Suprapubic skin (tissue), 4 donors: ENCODE data around the gene INMT.

Experiments used
- CTCF ChIP-seq, 2 donors: fragments of 200-600 bp in 1 of 2; fragments of 450-650 bp in 1 of 2; sonication (generic) in 1 of 2; IDR thresholded peaks; one replicate each; pipeline ENCODE4 v1.5.1; 2016 to 2019; ENCODE audit warnings: antibody characterized with exemption in 2 of 2, mild to moderate bottlenecking in 1 of 2, moderate library complexity in 1 of 2
- EP300 ChIP-seq: sonication (generic); formaldehyde crosslinking; IDR thresholded peaks from one replicate; pipeline ENCODE4 v1.6.1; 2017; ENCODE audit warnings: antibody characterized with exemption
- POLR2A ChIP-seq, 2 donors: fragments of 450-650 bp; IDR thresholded peaks; one replicate each; pipeline ENCODE4 v1.6.1; 2017; ENCODE audit warnings: antibody characterized with exemption in 2 of 2, mild to moderate bottlenecking in 2 of 2, moderate library complexity in 2 of 2
- POLR2AphosphoS5 ChIP-seq, 3 donors: sonication (generic); formaldehyde crosslinking; IDR thresholded peaks; one replicate each; pipeline ENCODE4 v1.6.1; 2017; ENCODE audit warnings: antibody characterized with exemption in 3 of 3

GRCh38 chr7:30722671-30723070, 29.3 kb upstream of the INMT start:
- TF ChIP-seq CTCF (IDR thresholded peaks at IDR 0.05) (no peak), POLR2A (IDR thresholded peaks at IDR 0.05) (no peak), POLR2AphosphoS5 (IDR thresholded peaks at IDR 0.05) (no peak), EP300 (no peak)
